CD4-positive, alpha-beta memory T cell (primary cell): ENCODE measurements around the gene NEO1. TPM values are rescaled to one million over a fixed set of nuclear protein-coding genes. Genes with fewer than 3 reads are reported as not detected.

ENCODE experiments used
- CTCF ChIA-PET: fragments of 350-600 bp; sonication (Branson Sonifier 250); formaldehyde crosslinking; loops from one replicate; lab custom pipeline; 2021; ENCODE audit warnings: inconsistent platforms; ENCODE audit not compliant: partially characterized antibody; lab: Charles Lee
- POLR2A ChIA-PET: fragments of 350-600 bp; sonication (Branson Sonifier 250); formaldehyde crosslinking; loops from one replicate; lab custom pipeline; 2021; ENCODE audit not compliant: partially characterized antibody; lab: Charles Lee
- DNase-seq, 5 donors: peaks; one replicate each; pipeline versions ENCODE4 v3.0.0 to v3.0.0-alpha.2; 2020 to 2022; ENCODE audit warnings: mixed read lengths in 1 of 5
- H3K27ac ChIP-seq: one replicate; pipeline ENCODE4 v1.7.0; 2013; ENCODE audit warnings: low read depth, low read length
- H3K27me3 ChIP-seq: 2 replicates; pipeline ENCODE4 v1.7.0; 2013; ENCODE audit warnings: mild to moderate bottlenecking, low read length, moderate library complexity; ENCODE audit not compliant: insufficient read depth
- H3K36me3 ChIP-seq: 2 replicates; pipeline ENCODE4 v1.7.0; 2013; ENCODE audit warnings: mild to moderate bottlenecking, low read length, moderate library complexity; ENCODE audit not compliant: insufficient read depth
- H3K4me1 ChIP-seq: 2 replicates; pipeline ENCODE4 v1.7.0; 2013; ENCODE audit warnings: mild to moderate bottlenecking, low read length, moderate library complexity; ENCODE audit not compliant: insufficient read depth
- H3K4me3 ChIP-seq, 2 donors: one replicate each; pipeline ENCODE4 v1.7.0; 2013; ENCODE audit warnings: low read length in 2 of 2, mild to moderate bottlenecking in 1 of 2
- H3K9me3 ChIP-seq, 2 donors: one replicate each; pipeline ENCODE4 v1.7.0; 2013; ENCODE audit warnings: low read length in 2 of 2, control low read depth in 1 of 2; ENCODE audit not compliant: control insufficient read depth in 1 of 2
- H3K27ac Mint-ChIP-seq, 7 donors: one replicate each; pipeline ENCODE4 v1.8.0; 2020 to 2021; ENCODE audit warnings: mixed read lengths in 7 of 7, mild to moderate bottlenecking in 6 of 7, inconsistent platforms in 3 of 7, moderate library complexity in 3 of 7
- H3K27me3 Mint-ChIP-seq, 2 donors: one replicate each; pipeline ENCODE4 v1.8.0; 2020 to 2021; ENCODE audit warnings: mixed read lengths in 2 of 2
- H3K36me3 Mint-ChIP-seq, 2 donors: one replicate each; pipeline ENCODE4 v1.8.0; 2020 to 2021; ENCODE audit warnings: mixed read lengths in 2 of 2, inconsistent platforms in 1 of 2, mild to moderate bottlenecking in 1 of 2
- H3K4me1 Mint-ChIP-seq, 4 donors: one replicate each; pipeline ENCODE4 v1.8.0; 2020 to 2021; ENCODE audit warnings: mixed read lengths in 4 of 4, mild to moderate bottlenecking in 1 of 4
- H3K4me3 Mint-ChIP-seq, 8 donors: one replicate each; pipeline ENCODE4 v1.8.0; 2020 to 2021; ENCODE audit warnings: mixed read lengths in 8 of 8, mild to moderate bottlenecking in 7 of 8, moderate library complexity in 6 of 8, inconsistent platforms in 3 of 8
- H3K9me3 Mint-ChIP-seq, 8 donors: one replicate each; pipeline ENCODE4 v1.8.0; 2020 to 2021; ENCODE audit warnings: mixed read lengths in 8 of 8, mild to moderate bottlenecking in 5 of 8, inconsistent platforms in 3 of 8, moderate library complexity in 1 of 8
- intact Hi-C: fragments of 100-400 bp; cut with micrococcal nuclease; formaldehyde crosslinking; loops from one replicate; pipeline ENCODE4 v1.15.1; 2023
- polyA plus RNA-seq, 2 donors: library from polyadenylated mRNA; unstranded; fragments of 300-500 nt; fragmentation: Illumina TruSeq; gene quantifications; one replicate each; pipeline ENCODE4 v1.2.3, GENCODE V29; 2021
- total RNA-seq, 2 experiments: library from RNA; stranded (reverse); gene quantifications; one replicate each; pipeline ENCODE4 v1.2.3, GENCODE V29; 2021

Gene NEO1
- total and polyA plus RNA-seq, 4 experiments from 2014 or later = 1.9 to 15.7 (median 9.3) TPM

DNA sequence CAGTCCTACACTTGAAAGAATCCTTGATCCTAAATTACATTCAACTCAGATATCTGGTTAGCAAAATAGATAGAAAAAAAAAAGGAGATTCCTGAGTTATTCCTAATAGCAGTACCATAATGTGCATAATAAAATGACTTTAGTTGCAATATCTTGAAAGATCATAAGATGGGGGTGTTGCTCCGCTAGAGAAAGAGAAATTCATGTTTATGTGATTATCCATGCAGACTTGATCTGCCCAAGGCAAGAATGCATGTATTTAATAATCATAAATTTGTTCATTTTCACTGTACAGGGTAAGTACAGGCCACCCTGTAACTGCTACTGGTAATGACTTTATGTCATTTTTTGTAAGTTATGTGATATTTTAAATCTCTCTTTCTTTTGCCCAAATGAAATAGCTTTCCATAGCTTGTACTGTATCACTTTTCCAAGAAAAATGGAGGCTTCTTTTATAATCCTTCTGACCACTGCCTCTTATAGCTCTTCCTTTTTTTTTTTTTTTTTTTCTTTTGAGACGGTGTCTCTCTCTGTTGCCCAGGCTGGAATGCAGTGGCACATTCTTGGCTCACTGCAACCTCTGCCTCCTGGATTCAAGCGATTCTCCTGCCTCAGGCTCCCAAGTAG is 231.9 kb downstream of the NEO1 start:
- peaks cover 37 to 53% of the 10 kb centered on the region in 2 donors for H3K36me3 Mint-ChIP-seq
- no peak overlapping the region for H3K27ac ChIP-seq

DNA sequence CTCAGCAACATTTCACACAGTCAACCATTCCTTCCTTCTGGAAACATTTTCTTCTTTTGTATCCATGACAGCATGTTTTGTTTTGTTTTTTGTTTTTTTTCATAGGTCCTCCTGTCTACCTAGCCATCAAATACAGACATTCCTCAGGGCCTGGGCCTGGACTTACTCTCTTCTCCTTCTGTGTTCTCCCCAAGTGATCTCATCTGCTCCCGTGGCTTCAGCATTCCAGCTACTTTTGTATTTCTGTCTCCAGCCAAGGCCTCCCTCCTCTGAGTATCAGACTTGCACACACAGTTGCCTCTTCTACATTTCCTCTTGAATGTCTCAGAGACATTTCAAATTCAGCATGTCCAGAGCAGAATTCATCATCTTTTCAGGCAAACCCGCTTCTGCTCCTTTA is 234.0 kb downstream of the NEO1 start:
- Mint-ChIP-seq H3K27me3 (no peaks in the 10 kb centered on the region), H3K36me3 (peaks cover 39 to 48% of the 10 kb centered on the region in 2 donors), H3K4me1 (peaks cover 0 to 2% (median under 1%) of the 10 kb centered on the region in 4 donors), H3K9me3 (no peaks in the 10 kb centered on the region), H3K27ac (peak overlapping the region in 1 of 7 donors; percentile 13), H3K4me3 (no peak overlapping the region)
- DNase-seq = no peak
- ChIA-PET CTCF (interaction anchor here (1.2 to 1.8 kb wide), 2 partner anchors 350 to 414 kb away, joined by 3 to 6 read pairs; no protein-coding TSS in a partner anchor), POLR2A (no interaction called here)
- Histone ChIP-seq H3K36me3 (no peaks in the 10 kb centered on the region), H3K27ac (no peak overlapping the region), H3K4me3 (no peak overlapping the region), H3K27me3 (no peaks in the 10 kb centered on the region), H3K9me3 (no peaks in the 10 kb centered on the region), H3K4me1 (no peaks in the 10 kb centered on the region)
- intact Hi-C loops = no loop called here

More for the DNA sequence above, 231.9 kb downstream of the NEO1 start:
- Mint-ChIP-seq H3K27ac (peak overlapping the region in 1 of 7 donors; percentile 10), H3K27me3 (no peaks in the 10 kb centered on the region), H3K4me1 (peaks cover 0 to 2% (median under 1%) of the 10 kb centered on the region in 4 donors), H3K4me3 (no peak overlapping the region), H3K9me3 (no peaks in the 10 kb centered on the region)
- H3K36me3 ChIP-seq = no peaks in the 10 kb centered on the region
- ChIA-PET CTCF (interaction anchor here (0.8 to 1.1 kb wide), 3 partner anchors 16 to 352 kb away, joined by 3 read pairs; no protein-coding TSS in a partner anchor), POLR2A (no interaction called here)
- no peak for DNase-seq
- H3K4me3 ChIP-seq = no peak overlapping the region
- no peaks in the 10 kb centered on the region for H3K9me3 ChIP-seq
- H3K4me1 ChIP-seq = no peaks in the 10 kb centered on the region
- intact Hi-C loops = no loop called here
- H3K27me3 ChIP-seq = no peaks in the 10 kb centered on the region

DNA sequence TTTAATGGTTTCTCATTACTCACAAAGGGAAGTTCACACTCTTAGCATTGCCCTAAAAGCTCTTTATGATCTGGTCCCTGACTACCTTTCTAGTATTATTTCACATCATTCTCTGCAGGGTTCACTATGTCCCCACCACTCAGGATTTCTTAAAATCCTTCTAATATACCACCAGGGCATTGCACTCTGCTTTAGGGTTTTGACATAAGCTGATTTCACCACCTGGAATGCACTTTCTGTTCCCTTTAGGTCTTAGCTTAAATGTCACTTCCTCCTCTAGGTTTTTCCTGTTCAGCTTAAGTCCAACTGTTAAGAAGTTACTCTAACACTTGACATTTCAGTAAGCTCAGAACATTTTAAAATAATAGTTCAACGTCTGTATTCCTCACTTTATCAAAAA is 234.8 kb downstream of the NEO1 start:
- Histone ChIP-seq H3K4me3 (no peak overlapping the region), H3K9me3 (no peaks in the 10 kb centered on the region), H3K27me3 (no peaks in the 10 kb centered on the region), H3K4me1 (no peaks in the 10 kb centered on the region), H3K36me3 (no peaks in the 10 kb centered on the region), H3K27ac (no peak overlapping the region)
- Mint-ChIP-seq H3K27me3 (no peaks in the 10 kb centered on the region), H3K9me3 (no peaks in the 10 kb centered on the region), H3K4me1 (peaks cover 0 to 2% (median under 1%) of the 10 kb centered on the region in 4 donors), H3K4me3 (no peak overlapping the region), H3K27ac (no peak overlapping the region), H3K36me3 (peaks cover 39 to 47% of the 10 kb centered on the region in 2 donors)
- ChIA-PET POLR2A (no interaction called here), CTCF (interaction anchor here (0.9 to 1.8 kb wide), 4 partner anchors 21 to 413 kb away, joined by 3 to 6 read pairs (median 4); no protein-coding TSS in a partner anchor)
- intact Hi-C loops = no loop called here
- DNase-seq = no peak

DNA sequence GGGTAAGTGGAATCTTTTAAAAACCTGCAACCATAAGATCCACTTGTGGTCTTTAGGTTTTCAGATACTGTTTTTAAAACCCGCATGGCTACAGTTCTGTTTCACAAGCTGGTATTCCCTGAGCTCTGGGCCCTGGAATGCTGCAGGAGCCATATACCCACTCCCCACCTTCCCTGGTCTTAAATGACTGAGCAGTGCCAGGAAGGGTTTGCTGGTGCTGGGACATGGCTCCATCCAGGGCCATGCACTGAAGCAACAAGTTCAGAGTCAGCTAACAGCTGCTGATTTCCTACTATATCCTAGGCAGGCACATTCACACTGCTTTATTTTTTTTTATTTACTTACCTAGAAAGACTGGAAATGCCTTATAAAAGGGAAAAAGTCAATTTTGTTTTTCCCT is 239.2 kb downstream of the NEO1 start:
- no peaks in the 10 kb centered on the region for H3K27me3 ChIP-seq

DNA sequence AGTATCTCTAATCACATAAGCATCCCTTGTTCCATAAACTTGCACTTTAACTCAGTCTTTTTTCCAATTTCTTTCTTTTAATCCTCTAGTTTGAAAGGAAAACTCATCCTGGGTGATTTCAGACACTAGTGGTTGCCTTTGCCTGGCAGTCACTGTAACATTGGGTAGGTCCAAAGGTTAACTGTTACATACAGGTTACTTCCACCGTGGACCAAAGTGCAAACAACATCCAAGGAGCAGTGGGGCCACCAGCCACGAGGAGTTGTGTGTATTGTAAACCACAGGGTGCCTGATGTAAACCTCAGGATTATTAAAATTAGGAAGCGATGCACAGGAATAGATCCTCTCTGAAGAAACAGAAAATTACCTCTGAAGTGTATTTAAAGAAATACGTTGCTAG is 241.5 kb downstream of the NEO1 start:
- no peaks in the 10 kb centered on the region for H3K4me1 ChIP-seq
- H3K27ac Mint-ChIP-seq = no peak overlapping the region
- no peaks in the 10 kb centered on the region for H3K9me3 ChIP-seq
- H3K4me3 ChIP-seq = no peak overlapping the region
- H3K9me3 Mint-ChIP-seq = peaks cover 0 to 2% (median 0%) of the 10 kb centered on the region in 8 donors
- intact Hi-C loops = no loop called here
- no peaks in the 10 kb centered on the region for H3K4me1 Mint-ChIP-seq
- POLR2A ChIA-PET = no interaction called here
- DNase-seq = no peak
- CTCF ChIA-PET = no interaction called here
- no peaks in the 10 kb centered on the region for H3K27me3 Mint-ChIP-seq
- peaks cover 25 to 34% of the 10 kb centered on the region in 2 donors for H3K36me3 Mint-ChIP-seq
- no peaks in the 10 kb centered on the region for H3K27me3 ChIP-seq
- no peaks in the 10 kb centered on the region for H3K36me3 ChIP-seq
- no peak overlapping the region for H3K4me3 Mint-ChIP-seq
- H3K27ac ChIP-seq = no peak overlapping the region

More for the DNA sequence above, 239.2 kb downstream of the NEO1 start:
- Mint-ChIP-seq H3K27me3 (no peaks in the 10 kb centered on the region), H3K36me3 (peaks cover 36 to 38% of the 10 kb centered on the region in 2 donors), H3K27ac (no peak overlapping the region), H3K4me3 (no peak overlapping the region), H3K9me3 (peaks cover 0 to 2% (median 0%) of the 10 kb centered on the region in 8 donors), H3K4me1 (peaks cover 0 to 1% (median 0%) of the 10 kb centered on the region in 4 donors)
- POLR2A ChIA-PET = no interaction called here
- intact Hi-C loops = no loop called here
- H3K9me3 ChIP-seq = no peaks in the 10 kb centered on the region
- CTCF ChIA-PET = interaction anchor here (1.2 kb wide), 1 partner anchor 345 kb away, joined by 4 read pairs; no protein-coding TSS in a partner anchor
- H3K36me3 ChIP-seq = no peaks in the 10 kb centered on the region
- no peaks in the 10 kb centered on the region for H3K4me1 ChIP-seq
- no peak overlapping the region for H3K4me3 ChIP-seq
- H3K27ac ChIP-seq = no peak overlapping the region
- DNase-seq = no peak

DNA sequence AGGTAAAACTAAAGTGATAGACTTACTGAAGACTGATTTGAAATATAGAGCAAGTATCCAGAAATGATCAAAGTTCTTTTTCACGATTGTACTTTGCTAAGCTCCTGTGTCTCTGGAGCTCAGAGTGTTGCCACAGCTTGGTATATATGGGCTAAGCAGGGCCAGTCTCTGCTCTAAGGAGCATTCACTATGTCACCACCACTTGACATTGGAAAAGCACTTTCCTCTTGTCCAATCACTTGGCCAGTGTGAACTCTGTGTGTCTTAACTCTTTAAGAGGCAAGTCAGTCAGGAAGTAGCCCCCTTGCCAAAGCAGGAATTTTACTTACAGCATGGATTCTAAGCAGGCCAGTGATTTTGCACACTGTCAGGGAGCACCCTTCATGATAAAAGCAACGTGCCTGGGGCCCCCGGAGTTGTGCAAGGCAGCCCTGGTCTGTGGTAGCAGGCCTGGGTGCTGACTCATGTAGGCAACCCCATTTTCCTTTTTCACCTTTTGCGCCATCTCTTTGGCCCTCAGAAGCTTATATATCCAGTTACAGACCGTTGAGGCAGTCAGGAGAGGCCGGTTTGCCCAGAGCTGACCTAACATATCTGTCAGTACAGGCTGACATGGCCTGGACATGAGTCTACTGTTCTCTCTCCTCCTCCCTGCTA is 243.5 kb downstream of the NEO1 start:
- no peaks in the 10 kb centered on the region for H3K27me3 ChIP-seq
- ChIA-PET CTCF (no interaction called here), POLR2A (no interaction called here)
- no peak overlapping the region for H3K27ac ChIP-seq
- Mint-ChIP-seq H3K9me3 (peaks cover 0 to 2% (median 0%) of the 10 kb centered on the region in 8 donors), H3K36me3 (peaks cover 18 to 28% of the 10 kb centered on the region in 2 donors), H3K27ac (no peak overlapping the region), H3K4me3 (no peak overlapping the region), H3K4me1 (no peaks in the 10 kb centered on the region), H3K27me3 (no peaks in the 10 kb centered on the region)
- no peaks in the 10 kb centered on the region for H3K4me1 ChIP-seq
- intact Hi-C loops = no loop called here
- no peaks in the 10 kb centered on the region for H3K36me3 ChIP-seq
- no peak overlapping the region for H3K4me3 ChIP-seq
- no peaks in the 10 kb centered on the region for H3K9me3 ChIP-seq
- DNase-seq = no peak

DNA sequence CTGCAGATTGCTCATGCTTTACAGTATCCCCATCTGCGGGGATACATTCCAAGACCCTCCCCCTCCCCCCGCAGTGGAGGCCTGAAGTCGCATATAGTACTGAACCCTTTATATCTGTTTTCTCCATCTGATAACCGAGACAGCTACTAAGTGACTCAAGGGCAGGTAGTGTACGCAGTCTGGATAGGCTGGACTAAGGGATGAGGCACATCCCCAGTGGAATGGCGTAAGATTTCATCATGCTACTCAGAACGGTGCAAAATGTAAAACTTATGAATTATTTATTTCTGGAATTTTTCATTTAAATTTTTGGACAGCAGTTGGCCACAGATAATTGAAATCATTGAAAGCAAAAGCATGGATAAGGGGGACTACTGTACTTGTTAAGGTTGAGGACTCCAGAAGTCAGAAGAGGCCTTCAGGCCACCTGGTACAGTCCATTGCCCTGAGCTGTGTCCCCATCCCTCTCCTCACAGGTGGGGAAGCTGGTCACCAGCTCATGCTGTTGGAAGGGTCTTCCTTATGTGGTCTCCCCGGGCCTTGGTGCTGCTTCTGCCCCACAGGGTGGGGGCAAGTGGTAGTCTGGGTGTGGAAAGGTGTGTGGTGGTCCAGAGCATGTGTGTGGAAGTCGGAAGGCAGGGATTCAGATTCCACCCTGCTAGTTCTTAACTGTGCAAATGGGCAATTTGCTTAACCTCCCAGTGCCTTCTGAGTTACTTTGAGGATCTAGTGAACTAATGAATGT is 244.5 kb downstream of the NEO1 start:
- Histone ChIP-seq H3K27ac (no peak overlapping the region), H3K27me3 (no peaks in the 10 kb centered on the region), H3K9me3 (no peaks in the 10 kb centered on the region), H3K4me1 (no peaks in the 10 kb centered on the region), H3K4me3 (no peak overlapping the region), H3K36me3 (no peaks in the 10 kb centered on the region)
- no peaks in the 10 kb centered on the region for H3K27me3 Mint-ChIP-seq
- H3K4me3 Mint-ChIP-seq = no peak overlapping the region
- peaks cover 18 to 36% of the 10 kb centered on the region in 2 donors for H3K36me3 Mint-ChIP-seq
- no peak overlapping the region for H3K27ac Mint-ChIP-seq
- H3K4me1 Mint-ChIP-seq = no peaks in the 10 kb centered on the region
- ChIA-PET POLR2A (no interaction called here), CTCF (no interaction called here)
- peaks cover 0 to 2% (median 0%) of the 10 kb centered on the region in 8 donors for H3K9me3 Mint-ChIP-seq
- DNase-seq = no peak
- intact Hi-C loops = no loop called here
